DMS114 treated with DMSO at 0.1 percent for 48 hours (cell line): ENCODE results near the gene OR51D1.

ENCODE experiments used
- DNase-seq: peaks from one replicate; lab custom pipeline; 2025; ENCODE audit not compliant: unreplicated experiment; lab: John Stamatoyannopoulos, UW

The OR51D1 gene

GRCh38 chr11:4644233-4644632 lies 7.0 kb downstream of the OR51D1 start:
- DNase-seq: no peak

GRCh38 chr11:4645974-4646373 lies 8.7 kb downstream of the OR51D1 start:
- no peak for DNase-seq

DNA sequence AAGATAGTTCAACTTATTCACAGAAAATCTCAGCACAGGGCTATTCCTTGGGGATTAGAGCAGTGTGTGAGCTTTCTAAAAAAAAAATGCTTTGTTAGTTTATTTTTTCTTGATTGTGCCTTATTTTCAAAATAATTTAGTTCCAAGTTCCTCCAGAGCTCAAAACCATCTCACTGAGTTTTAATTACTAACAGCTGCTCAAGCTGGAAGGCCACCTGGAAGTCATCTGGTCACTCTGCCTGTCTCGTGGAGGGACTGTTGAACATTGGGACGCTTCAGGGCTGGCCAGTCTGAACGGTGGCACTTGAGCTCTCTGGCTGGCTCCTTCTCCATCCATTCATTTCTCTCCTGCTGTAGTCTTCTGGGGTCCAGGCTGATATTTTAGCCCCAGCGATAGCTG lies 10.5 kb downstream of the OR51D1 start:
- no peak for DNase-seq

GRCh38 chr11:4654635-4655369 lies 17.5 kb downstream of the OR51D1 start:
- DNase-seq: no peak

- DNase-seq: no peak
Measured at GRCh38 chr11:4658629-4659445, 21.6 kb downstream of the OR51D1 start.

- no peak for DNase-seq
Measured at GRCh38 chr11:4662876-4663275, 25.6 kb downstream of the OR51D1 start.

GRCh38 chr11:4664183-4664582 lies 26.9 kb downstream of the OR51D1 start:
- DNase-seq: no peak

DNA sequence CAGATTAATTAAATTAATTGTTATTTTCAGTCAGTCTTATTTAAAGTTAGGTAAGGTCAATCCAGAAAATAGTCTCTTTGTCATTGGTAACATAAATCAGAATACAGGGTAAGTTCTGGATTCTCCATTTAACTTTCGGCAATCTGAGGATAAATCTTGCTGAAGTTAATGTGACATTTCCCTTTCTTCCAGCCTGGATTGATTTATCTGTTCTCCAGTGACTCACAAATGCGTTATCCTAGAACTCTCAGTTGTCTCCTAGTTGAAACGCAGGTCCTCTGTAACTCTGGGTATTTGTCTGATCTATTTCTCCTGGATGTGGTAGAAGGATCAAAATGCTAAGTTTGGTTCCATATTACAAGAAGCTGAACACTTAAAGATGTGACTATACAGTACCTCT lies 27.5 kb downstream of the OR51D1 start:
- no peak for DNase-seq

DNA sequence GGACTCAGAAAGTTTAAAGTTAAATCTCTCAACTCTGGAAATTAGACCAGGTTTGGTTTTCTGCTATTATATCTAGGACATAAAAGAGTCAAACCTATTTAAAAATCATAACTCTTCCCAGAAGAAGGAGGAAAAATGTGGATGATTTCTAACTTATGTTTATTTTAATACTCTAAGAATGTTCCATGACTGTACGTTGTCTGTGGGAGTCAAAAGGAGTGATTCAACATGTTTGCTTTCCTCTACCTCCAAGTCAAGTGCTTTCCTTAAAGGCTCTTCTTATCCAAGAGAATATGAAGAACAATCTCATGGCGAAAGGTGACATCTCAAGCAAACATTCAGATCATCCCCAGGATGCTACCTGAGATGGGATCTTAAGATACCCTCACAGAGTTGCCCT lies 28.1 kb downstream of the OR51D1 start:
- no peak for DNase-seq

DNA sequence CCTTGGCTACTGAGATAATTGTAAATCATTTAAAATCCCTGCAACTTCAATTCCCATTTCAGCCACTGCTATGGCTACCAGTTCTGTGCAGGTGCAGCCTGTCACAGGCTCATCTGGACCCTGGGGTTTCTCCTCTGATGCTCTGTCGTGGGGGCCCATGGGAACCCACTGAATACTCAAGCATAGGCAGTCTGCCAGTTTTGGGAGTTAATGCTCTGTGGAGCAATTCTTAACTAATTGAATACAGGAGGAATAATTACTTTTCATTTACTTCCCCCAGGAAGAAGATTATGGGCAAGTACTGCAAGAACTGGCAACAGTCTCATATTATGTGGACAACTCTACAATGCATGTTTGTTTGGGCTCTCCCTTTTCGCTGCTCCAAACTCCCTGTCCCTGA lies 34.5 kb downstream of the OR51D1 start:
- no peak for DNase-seq

DNA sequence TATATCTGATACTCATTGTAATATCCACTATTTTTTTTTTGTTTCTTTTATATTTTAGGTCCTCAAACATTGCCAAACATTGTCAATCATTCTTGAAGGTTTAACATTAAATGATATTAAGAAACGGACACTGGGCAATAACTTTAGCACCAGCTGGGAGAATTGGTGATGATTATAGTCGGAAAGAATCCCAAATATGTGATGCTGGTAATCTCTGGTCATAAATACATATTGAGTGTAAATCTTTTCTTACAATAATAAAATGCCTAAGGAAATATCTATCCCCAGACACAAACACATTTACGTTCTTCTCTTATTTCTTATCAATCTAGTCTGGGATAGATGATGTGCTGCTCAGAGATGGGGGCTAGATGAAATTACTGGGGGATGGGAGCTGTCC lies 35.2 kb downstream of the OR51D1 start:
- no peak for DNase-seq

- DNase-seq: no peak
Measured at GRCh38 chr11:4673781-4674180, 36.5 kb downstream of the OR51D1 start.

DNA sequence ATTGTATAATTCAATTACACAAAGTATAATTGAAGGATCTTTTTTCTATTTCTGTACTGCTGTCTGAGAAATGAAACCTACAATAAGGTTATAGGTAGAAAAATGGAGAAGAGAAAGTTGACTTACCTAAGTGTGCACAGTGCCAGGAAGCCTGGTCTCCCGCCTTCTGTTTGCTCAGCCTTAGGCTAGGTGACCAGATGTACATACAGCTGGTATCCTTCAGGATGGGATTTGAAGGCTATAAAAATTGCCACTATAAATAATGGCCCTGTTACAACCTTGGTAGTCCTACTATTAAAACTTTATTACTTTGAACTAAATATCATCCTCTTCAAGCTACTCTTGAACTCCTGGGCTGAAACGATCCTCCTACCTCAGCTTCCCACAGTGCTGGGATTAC lies 40.7 kb downstream of the OR51D1 start:
- no peak for DNase-seq

GRCh38 chr11:4680341-4680740 lies 43.1 kb downstream of the OR51D1 start:
- no peak for DNase-seq

GRCh38 chr11:4682623-4683419 lies 45.5 kb downstream of the OR51D1 start:
- no peak for DNase-seq

DNA sequence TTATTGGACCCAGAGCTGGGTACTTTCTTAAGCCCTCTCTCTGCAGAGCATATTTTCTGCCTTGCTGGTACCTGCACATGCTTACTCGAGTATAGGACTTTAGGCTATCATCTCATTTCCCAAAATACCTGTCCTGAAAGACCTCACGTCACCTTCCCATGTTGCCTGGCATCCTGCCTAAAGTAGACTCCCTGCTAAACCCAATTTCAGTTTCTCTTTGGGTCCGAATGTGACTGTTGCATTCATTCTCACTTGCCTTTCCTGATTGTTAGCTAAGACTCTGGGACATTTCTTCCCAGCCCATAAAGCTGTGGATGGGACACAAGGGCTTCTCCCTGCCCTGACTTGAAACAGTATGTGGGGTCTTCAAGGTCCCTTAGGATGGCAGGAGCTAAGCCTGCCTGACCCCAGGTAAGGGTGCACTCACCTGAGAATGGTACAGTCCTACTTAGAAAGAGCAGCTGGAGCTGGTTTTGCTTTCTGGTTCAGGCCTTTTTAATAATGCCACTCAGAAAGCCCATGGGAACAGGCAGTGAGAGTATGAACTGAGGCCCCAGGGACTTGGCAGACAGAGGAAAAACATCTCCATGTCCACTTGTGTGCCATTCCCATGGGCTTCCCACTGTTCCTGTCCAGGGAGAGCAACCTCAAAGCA lies 47.5 kb downstream of the OR51D1 start:
- DNase-seq: no peak
